Measurements from ENCODE around the gene SPATS1.

The SPATS1 gene

DNA sequence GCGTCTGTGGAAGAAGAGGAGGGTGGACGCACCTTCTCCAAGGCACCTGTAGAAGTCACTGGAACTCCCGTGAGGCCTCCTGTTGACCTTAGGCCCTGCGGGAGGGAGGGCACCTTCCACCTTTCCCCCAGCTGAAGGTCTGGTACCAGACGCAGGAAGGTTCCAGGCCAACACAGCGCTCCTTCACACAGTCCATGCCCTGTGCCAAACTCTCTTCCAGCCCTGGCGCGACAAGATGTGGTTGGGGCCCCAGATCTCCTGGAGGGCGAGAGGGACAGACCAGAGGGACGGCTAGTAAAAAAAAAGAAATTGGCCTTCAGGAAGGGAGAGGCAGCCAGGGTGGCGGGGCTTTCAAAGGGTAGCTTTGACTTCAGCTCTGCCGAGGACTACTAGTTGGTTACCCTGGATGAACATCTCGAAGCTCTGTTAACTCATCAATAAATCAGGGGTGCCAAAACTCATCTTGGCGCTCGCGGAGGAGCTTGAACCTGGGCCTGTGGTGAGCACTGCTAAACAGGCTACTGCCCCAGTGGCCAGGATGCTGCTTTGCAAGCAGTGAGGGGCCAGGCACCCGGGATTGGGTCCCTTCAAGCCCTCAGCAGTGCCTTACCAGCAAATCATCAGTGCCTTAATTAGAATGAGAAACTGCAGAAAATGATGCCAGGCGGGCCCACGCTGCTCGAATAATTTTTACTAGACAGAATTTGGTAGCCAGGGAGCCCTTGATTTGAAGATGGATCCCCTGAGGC is 44.2 kb upstream of the SPATS1 start:
- Histone ChIP-seq H3K4me3 (IDR thresholded peaks at IDR 0.05; ENCODE audit: insufficient read depth, low read depth, low read length) (no peak overlapping the region), H4K20me1 (ENCODE audit: insufficient read depth) (no peaks in the 10 kb centered on the region), H3K27me3 (ENCODE audit: insufficient read depth, low read depth) (peaks cover 10% of the 10 kb centered on the region; the same call in 1 of the 2 replicates), H3K9ac (no peak overlapping the region), H3K79me2 (ENCODE audit: insufficient read depth, low read depth) (no peaks in the 10 kb centered on the region), H2AFZ (ENCODE audit: low read depth) (no peak overlapping the region), H3K4me1 (ENCODE audit: low read depth, poor library complexity, severe bottlenecking) (no peaks in the 10 kb centered on the region), H3K27ac (no peak overlapping the region), H3K36me3 (ENCODE audit: insufficient read depth) (no peaks in the 10 kb centered on the region), H3K4me2 (no peak overlapping the region)
- TF ChIP-seq, protein P1, sequence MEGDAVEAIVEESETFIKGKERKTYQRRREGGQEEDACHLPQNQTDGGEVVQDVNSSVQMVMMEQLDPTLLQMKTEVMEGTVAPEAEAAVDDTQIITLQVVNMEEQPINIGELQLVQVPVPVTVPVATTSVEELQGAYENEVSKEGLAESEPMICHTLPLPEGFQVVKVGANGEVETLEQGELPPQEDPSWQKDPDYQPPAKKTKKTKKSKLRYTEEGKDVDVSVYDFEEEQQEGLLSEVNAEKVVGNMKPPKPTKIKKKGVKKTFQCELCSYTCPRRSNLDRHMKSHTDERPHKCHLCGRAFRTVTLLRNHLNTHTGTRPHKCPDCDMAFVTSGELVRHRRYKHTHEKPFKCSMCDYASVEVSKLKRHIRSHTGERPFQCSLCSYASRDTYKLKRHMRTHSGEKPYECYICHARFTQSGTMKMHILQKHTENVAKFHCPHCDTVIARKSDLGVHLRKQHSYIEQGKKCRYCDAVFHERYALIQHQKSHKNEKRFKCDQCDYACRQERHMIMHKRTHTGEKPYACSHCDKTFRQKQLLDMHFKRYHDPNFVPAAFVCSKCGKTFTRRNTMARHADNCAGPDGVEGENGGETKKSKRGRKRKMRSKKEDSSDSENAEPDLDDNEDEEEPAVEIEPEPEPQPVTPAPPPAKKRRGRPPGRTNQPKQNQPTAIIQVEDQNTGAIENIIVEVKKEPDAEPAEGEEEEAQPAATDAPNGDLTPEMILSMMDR (conservative IDR thresholded peaks at IDR 0.05; ENCODE audit: low read depth, low read length): no peak

GRCh38 chr6:44298864-44299263 is 43.6 kb upstream of the SPATS1 start:
- Histone ChIP-seq H3K79me2 (ENCODE audit: insufficient read depth, low read depth) (no peaks in the 10 kb centered on the region), H3K4me2 (no peak overlapping the region), H3K4me1 (ENCODE audit: low read depth, poor library complexity, severe bottlenecking) (no peaks in the 10 kb centered on the region), H3K27me3 (ENCODE audit: insufficient read depth, low read depth) (peaks cover 7% of the 10 kb centered on the region; the same call in 1 of the 2 replicates), H3K9ac (no peak overlapping the region), H3K4me3 (IDR thresholded peaks at IDR 0.05; ENCODE audit: insufficient read depth, low read depth, low read length) (no peak overlapping the region), H3K27ac (no peak overlapping the region), H2AFZ (ENCODE audit: low read depth) (no peak overlapping the region), H3K36me3 (ENCODE audit: insufficient read depth) (no peaks in the 10 kb centered on the region), H4K20me1 (ENCODE audit: insufficient read depth) (no peaks in the 10 kb centered on the region)
- TF ChIP-seq, protein P1 (conservative IDR thresholded peaks at IDR 0.05; ENCODE audit: low read depth, low read length): no peak

DNA sequence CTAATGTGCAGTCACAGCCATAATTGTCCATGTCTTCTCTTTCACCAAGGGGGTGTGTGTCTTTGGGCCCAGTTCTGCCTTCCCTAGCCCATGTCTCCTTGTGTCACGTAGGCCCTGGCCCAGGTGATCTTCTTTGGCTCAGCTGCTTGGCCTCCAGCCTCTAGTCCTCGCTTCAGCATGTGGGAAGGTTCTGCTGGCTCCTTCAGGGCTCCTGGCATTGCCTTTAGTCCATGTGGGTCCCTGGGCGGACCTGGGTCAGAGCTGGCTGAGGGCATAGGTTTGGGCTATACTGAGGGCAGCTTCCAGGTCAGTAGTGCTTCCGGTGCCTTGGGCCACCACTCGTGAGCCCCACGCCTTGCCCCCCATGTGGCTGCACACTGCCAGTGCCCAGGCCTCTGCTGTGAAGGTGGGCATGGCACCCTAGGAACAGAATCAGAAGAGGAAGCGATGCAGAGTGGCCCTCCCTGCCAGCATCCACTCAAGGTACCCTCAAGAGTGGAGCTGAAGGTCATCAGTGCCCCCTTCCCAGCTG is 42.1 kb upstream of the SPATS1 start:
- Histone ChIP-seq H3K9ac (no peak overlapping the region), H2AFZ (ENCODE audit: low read depth) (no peak overlapping the region), H3K27ac (no peak overlapping the region), H3K36me3 (ENCODE audit: insufficient read depth) (no peaks in the 10 kb centered on the region), H3K4me1 (ENCODE audit: low read depth, poor library complexity, severe bottlenecking) (peaks cover 2% of the 10 kb centered on the region), H3K4me2 (no peak overlapping the region), H3K27me3 (ENCODE audit: insufficient read depth, low read depth) (peaks cover 5% of the 10 kb centered on the region; the same call in 1 of the 2 replicates), H3K79me2 (ENCODE audit: insufficient read depth, low read depth) (no peaks in the 10 kb centered on the region), H4K20me1 (ENCODE audit: insufficient read depth) (no peaks in the 10 kb centered on the region), H3K4me3 (IDR thresholded peaks at IDR 0.05; ENCODE audit: insufficient read depth, low read depth, low read length) (no peak overlapping the region)
- TF ChIP-seq, protein P1 (conservative IDR thresholded peaks at IDR 0.05; ENCODE audit: low read depth, low read length): no peak

- Histone ChIP-seq H3K4me1 (ENCODE audit: low read depth, poor library complexity, severe bottlenecking) (peaks cover 7% of the 10 kb centered on the region), H3K4me3 (IDR thresholded peaks at IDR 0.05; ENCODE audit: insufficient read depth, low read depth, low read length) (no peak overlapping the region), H3K79me2 (ENCODE audit: insufficient read depth, low read depth) (no peaks in the 10 kb centered on the region), H3K9ac (no peak overlapping the region), H3K4me2 (no peak overlapping the region), H2AFZ (ENCODE audit: low read depth) (no peak overlapping the region), H4K20me1 (ENCODE audit: insufficient read depth) (no peaks in the 10 kb centered on the region), H3K27me3 (ENCODE audit: insufficient read depth, low read depth) (peaks cover 5% of the 10 kb centered on the region; the same call in 1 of the 2 replicates), H3K27ac (no peak overlapping the region), H3K36me3 (ENCODE audit: insufficient read depth) (no peaks in the 10 kb centered on the region)
- TF ChIP-seq, protein P1 (conservative IDR thresholded peaks at IDR 0.05; ENCODE audit: low read depth, low read length): no peak
Measured at GRCh38 chr6:44301106-44301505, 41.3 kb upstream of the SPATS1 start.

Measured in KMS-11 (cell line).